ENCODE data around the gene KRTAP4-8. TPM values are rescaled to one million over a fixed set of nuclear protein-coding genes. Genes with fewer than 3 reads are reported as not detected.
"Not testable (repeated sequence)": the region's sequence is repeated elsewhere in the genome, so short reads cannot be mapped to it uniquely, and the experiment has no call there.

KRTAP4-8 gene
- total RNA-seq, 4 donors from 2014 or later: not detected

- no peak for DNase-seq (ENCODE audit: low spot score in 2 of 2)
- Histone ChIP-seq H3K27me3 (no peaks in the 10 kb centered on the region), H3K27ac (no peak overlapping the region), H3K36me3 (no peaks in the 10 kb centered on the region), H3K4me3 (no peak overlapping the region), H3K9me3 (no peaks in the 10 kb centered on the region), H3K4me1 (no peaks in the 10 kb centered on the region)
- TF ChIP-seq EP300 (IDR thresholded peaks at IDR 0.05): no peak
- no peak for TF ChIP-seq CTCF (IDR thresholded peaks at IDR 0.05)
- 70% methylated on average over 2 of the region's 2 CpGs for WGBS, 2 donors
These were observed 36.2 kb upstream of the KRTAP4-8 start for GRCh38 chr17:41133880-41134735.

DNA sequence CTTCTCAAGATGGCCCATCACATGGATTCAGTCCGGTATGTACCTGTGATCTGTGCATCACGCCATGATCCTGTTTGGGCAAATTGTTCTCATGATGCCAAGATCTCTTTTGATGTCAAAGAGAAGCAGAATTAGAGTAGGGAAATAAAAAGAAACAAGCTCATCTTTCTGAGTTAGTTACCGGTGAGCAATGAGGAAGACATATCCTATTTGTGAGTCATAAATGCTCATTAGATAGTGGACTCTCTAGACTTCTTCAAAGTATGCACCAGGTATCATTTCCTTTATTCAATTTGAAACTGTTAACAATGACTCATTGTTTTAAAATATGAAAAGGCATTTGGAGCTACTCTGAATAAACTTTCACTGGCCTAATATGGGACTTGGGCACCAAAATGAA lies 34.0 kb upstream of the KRTAP4-8 start:
- no peak for DNase-seq (ENCODE audit: low spot score in 2 of 2)
- Histone ChIP-seq H3K4me3 (no peak overlapping the region), H3K4me1 (no peaks in the 10 kb centered on the region), H3K36me3 (no peaks in the 10 kb centered on the region), H3K27ac (no peak overlapping the region), H3K9me3 (no peaks in the 10 kb centered on the region), H3K27me3 (no peaks in the 10 kb centered on the region)
- WGBS, 2 donors: 84 to 85% methylated on average over 3 of the region's 3 CpGs
- TF ChIP-seq POLR2A (IDR thresholded peaks at IDR 0.05) (no peak), EP300 (IDR thresholded peaks at IDR 0.05) (no peak), CTCF (IDR thresholded peaks at IDR 0.05) (no peak)

- Histone ChIP-seq H3K27me3 (peaks cover 0 to 4% of the 10 kb centered on the region in 2 donors), H3K9me3 (no peaks in the 10 kb centered on the region), H3K4me1 (no peaks in the 10 kb centered on the region), H3K36me3 (no peaks in the 10 kb centered on the region), H3K27ac (no peak overlapping the region), H3K4me3 (no peak overlapping the region)
- TF ChIP-seq CTCF (IDR thresholded peaks at IDR 0.05) (no peak), EP300 (IDR thresholded peaks at IDR 0.05) (no peak), POLR2A (IDR thresholded peaks at IDR 0.05) (no peak)
- no peak for DNase-seq (ENCODE audit: low spot score in 2 of 2)
- 60 to 64% methylated on average over 1 of the region's 1 CpG for WGBS, 2 donors
These were observed 29.4 kb upstream of the KRTAP4-8 start for GRCh38 chr17:41127371-41127770.

GRCh38 chr17:41126412-41126811 lies 28.5 kb upstream of the KRTAP4-8 start:
- TF ChIP-seq EP300 (IDR thresholded peaks at IDR 0.05): no peak
- 83 to 91% methylated on average over 3 of the region's 3 CpGs for WGBS, 2 donors

GRCh38 chr17:41125064-41125463 lies 27.1 kb upstream of the KRTAP4-8 start:
- no peaks in the 10 kb centered on the region for H3K9me3 ChIP-seq
- no peak overlapping the region for H3K27ac ChIP-seq
- no peak overlapping the region for H3K4me3 ChIP-seq
- 96 to 97% methylated on average over 2 of the region's 2 CpGs for WGBS, 2 donors
- no peak for DNase-seq (ENCODE audit: low spot score in 2 of 2)
- H3K4me1 ChIP-seq: no peaks in the 10 kb centered on the region
- no peaks in the 10 kb centered on the region for H3K36me3 ChIP-seq
- TF ChIP-seq POLR2A (IDR thresholded peaks at IDR 0.05): no peak
- TF ChIP-seq CTCF (IDR thresholded peaks at IDR 0.05): no peak
- no peak for TF ChIP-seq EP300 (IDR thresholded peaks at IDR 0.05)
- H3K27me3 ChIP-seq: peaks cover 0 to 4% of the 10 kb centered on the region in 2 donors

More at GRCh38 chr17:41126412-41126811, 28.5 kb upstream of the KRTAP4-8 start:
- no peak overlapping the region for H3K4me3 ChIP-seq
- no peak for DNase-seq (ENCODE audit: low spot score in 2 of 2)
- H3K27me3 ChIP-seq: peaks cover 0 to 4% of the 10 kb centered on the region in 2 donors
- no peaks in the 10 kb centered on the region for H3K9me3 ChIP-seq
- no peak overlapping the region for H3K27ac ChIP-seq
- H3K4me1 ChIP-seq: no peaks in the 10 kb centered on the region
- H3K36me3 ChIP-seq: no peaks in the 10 kb centered on the region

- DNase-seq (ENCODE audit: low spot score in 2 of 2); H3K4me1 ChIP-seq; H3K9me3 ChIP-seq; H3K27me3 ChIP-seq; H3K36me3 ChIP-seq; H3K4me3 ChIP-seq; H3K27ac ChIP-seq: not testable (repeated sequence)
- 77 to 78% methylated on average over 3 of the region's 3 CpGs for WGBS, 2 donors
These were observed 26.0 kb upstream of the KRTAP4-8 start, which contains the start of gene KRTAP4-12 for GRCh38 chr17:41123991-41124371. Gene KRTAP4-12 (minus strand): TSS chr17:41124182. CDS start chr17:41124122, 60 bp downstream.

DNA sequence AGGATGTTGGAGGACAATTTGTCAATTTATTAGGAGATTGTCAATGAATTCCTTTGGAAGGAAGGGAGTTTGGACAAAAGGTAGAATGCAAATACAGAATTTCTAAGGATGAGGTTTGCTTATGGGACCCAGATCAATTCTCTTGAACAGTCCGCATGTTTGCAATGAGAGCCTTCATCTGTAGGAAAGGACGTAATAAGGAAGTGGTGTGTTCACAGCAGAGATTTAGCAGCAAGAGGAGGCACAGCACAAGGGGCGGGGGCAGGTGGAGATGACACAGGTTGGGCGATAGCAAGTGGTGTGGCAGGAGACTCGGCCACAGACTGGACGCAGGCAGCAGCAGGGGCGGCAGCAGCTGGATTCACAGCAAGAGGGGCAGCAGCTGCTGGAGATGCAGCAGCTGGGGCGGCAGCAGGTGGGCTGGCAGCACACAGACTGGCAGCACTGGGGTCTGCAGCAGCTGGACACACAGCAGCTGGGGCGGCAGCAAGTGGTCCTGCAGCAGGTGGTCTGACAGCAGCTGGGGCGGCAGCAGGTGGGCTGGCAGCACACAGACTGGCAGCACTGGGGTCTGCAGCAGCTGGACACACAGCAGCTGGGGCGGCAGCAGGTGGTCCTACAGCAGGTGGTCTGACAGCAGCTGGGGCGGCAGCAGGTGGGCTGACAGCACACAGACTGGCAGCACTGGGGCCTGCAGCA lies 25.5 kb upstream of the KRTAP4-8 start:
- H3K27me3 ChIP-seq; H3K9me3 ChIP-seq; DNase-seq (ENCODE audit: low spot score in 2 of 2); H3K36me3 ChIP-seq; H3K4me1 ChIP-seq; H3K27ac ChIP-seq; H3K4me3 ChIP-seq: not testable (repeated sequence)
- WGBS, 2 donors: 88 to 93% methylated on average over 10 to 11 of the region's 12 CpGs
